ENCODE data around the gene CUBN. TPM values are rescaled to one million over a fixed set of nuclear protein-coding genes. Genes with fewer than 3 reads are reported as not detected.

The CUBN gene
- total and polyA plus RNA-seq, 2 of the 13 experiments (the other 11 are each of a cell fraction or from before 2014, with no cell fraction given), result 0.27 to 0.32 TPM

DNA sequence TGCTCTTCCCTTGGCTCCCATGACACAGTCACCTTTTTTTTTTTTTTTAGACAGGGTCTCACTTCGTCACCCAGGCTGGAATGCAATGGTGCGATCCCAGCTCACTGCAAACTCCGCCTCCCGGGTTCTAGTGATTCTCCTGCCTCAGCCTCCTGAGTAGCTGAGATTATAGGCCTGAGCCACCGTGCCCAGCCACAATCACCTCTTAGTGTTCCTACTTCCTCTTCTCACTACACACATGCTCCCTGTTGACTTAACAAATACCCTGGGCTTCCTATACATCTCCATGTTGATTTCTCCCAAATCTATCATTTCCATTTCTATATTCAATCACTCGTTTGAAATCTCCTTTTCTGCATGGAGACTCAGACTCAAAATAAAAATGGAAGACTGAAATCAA is 91.7 kb downstream of the CUBN start:
- H3K79me2 ChIP-seq (ENCODE audit: insufficient read depth, low read length), result no peaks in the 10 kb centered on the region
- 56% methylated on average over 6 of the region's 6 CpGs for WGBS (ENCODE audit: low lambda C conversion rate)
- H3K36me3 ChIP-seq (replicated peaks in 1 of 2; ENCODE audit: control insufficient read depth in 1 of 2, insufficient read depth in 2 of 2, low read length in 2 of 2), result no peaks in the 10 kb centered on the region
- no peak for ATAC-seq
- H2AFZ ChIP-seq (ENCODE audit: low read length), result no peak overlapping the region
- CTCF ChIA-PET (ENCODE audit: low intra/inter-chr PET ratio, low total read pairs), result no interaction called here
- no peak overlapping the region for H3K4me3 ChIP-seq (replicated peaks in 1 of 3; ENCODE audit: insufficient read depth in 1 of 3, low read depth in 2 of 3, low read length in 3 of 3)
- no peak for DNase-seq (ENCODE audit: low spot score)
- no peaks in the 10 kb centered on the region for H3K9me3 ChIP-seq (ENCODE audit: low read length)
- no peak overlapping the region for H3K4me2 ChIP-seq (ENCODE audit: low read depth, low read length)
- no TSS peak for BruUV-seq (replicated peaks)
- in situ Hi-C loops (cut with HindIII; ENCODE audit: extremely low pct_ligation_motif_present, low pct_unique_long_range_greater_than_20kb) (no loop called here), intact Hi-C loops (cut with micrococcal nuclease; ENCODE audit: unreplicated experiment) (no loop called here)
- POLR2A ChIA-PET, result no interaction called here
- no peaks in the 10 kb centered on the region for H4K20me1 ChIP-seq (ENCODE audit: insufficient read depth, low read length)
- no peaks in the 10 kb centered on the region for H3K27me3 ChIP-seq (ENCODE audit: control insufficient read depth in 1 of 2, insufficient read depth in 2 of 2, low read length in 2 of 2)
- no peak overlapping the region for H3K27ac ChIP-seq (ENCODE audit: extremely low read length, insufficient read depth, low read length)
- H3K4me1 ChIP-seq (ENCODE audit: insufficient read depth, low read length), result no peaks in the 10 kb centered on the region
- no peak overlapping the region for H3K9ac ChIP-seq (ENCODE audit: insufficient read depth, low read depth, low read length)
- TF ChIP-seq ZMAT3 (CRISPR knock-in tag; conservative IDR thresholded peaks at IDR 0.05) (no peak), ZNF484 (CRISPR knock-in tag; IDR thresholded peaks at IDR 0.05; ENCODE audit: borderline replicate concordance, low read depth) (no peak), ZFP36L2 (CRISPR knock-in tag; IDR thresholded peaks at IDR 0.05) (no peak), AHR (CRISPR knock-in tag; IDR thresholded peaks at IDR 0.05) (no peak), ZNF776 (CRISPR knock-in tag; IDR thresholded peaks at IDR 0.05) (no peak)
- FAIRE-seq, result no peak

DNA sequence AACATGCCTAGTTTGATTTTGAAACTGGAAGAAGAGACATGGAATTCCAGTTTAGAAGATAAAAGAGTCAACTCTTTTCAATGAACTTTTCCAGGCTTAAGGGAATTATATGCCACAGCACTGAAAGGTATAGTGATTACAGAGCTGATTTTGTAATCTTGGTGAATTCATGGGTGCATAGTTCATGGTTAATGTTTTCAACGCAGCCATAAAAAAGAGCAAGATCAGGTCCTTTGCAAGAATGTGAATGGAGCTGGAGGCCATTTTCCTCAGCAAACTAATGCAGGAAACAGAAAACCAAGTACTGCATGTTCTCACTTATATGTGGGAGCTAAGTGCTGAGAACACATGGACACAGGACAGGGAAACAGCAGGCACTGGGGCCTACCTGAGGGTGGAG is 94.2 kb downstream of the CUBN start:
- FAIRE-seq (no peak), DNase-seq (ENCODE audit: low spot score) (no peak), ATAC-seq (no peak)
- intact Hi-C loops (cut with micrococcal nuclease; ENCODE audit: unreplicated experiment), result no loop called here
- Histone ChIP-seq H3K4me2 (ENCODE audit: low read depth, low read length) (no peak overlapping the region), H3K36me3 (replicated peaks in 1 of 2; ENCODE audit: control insufficient read depth in 1 of 2, insufficient read depth in 2 of 2, low read length in 2 of 2) (no peaks in the 10 kb centered on the region), H3K27me3 (ENCODE audit: control insufficient read depth in 1 of 2, insufficient read depth in 2 of 2, low read length in 2 of 2) (no peaks in the 10 kb centered on the region), H3K9ac (ENCODE audit: insufficient read depth, low read depth, low read length) (no peak overlapping the region), H4K20me1 (ENCODE audit: insufficient read depth, low read length) (no peaks in the 10 kb centered on the region), H3K27ac (ENCODE audit: extremely low read length, insufficient read depth, low read length) (no peak overlapping the region), H3K79me2 (ENCODE audit: insufficient read depth, low read length) (no peaks in the 10 kb centered on the region), H3K9me3 (ENCODE audit: low read length) (no peaks in the 10 kb centered on the region), H3K4me3 (replicated peaks in 1 of 3; ENCODE audit: insufficient read depth in 1 of 3, low read depth in 2 of 3, low read length in 3 of 3) (no peak overlapping the region), H3K4me1 (ENCODE audit: insufficient read depth, low read length) (no peaks in the 10 kb centered on the region), H2AFZ (ENCODE audit: low read length) (no peak overlapping the region)
- ChIA-PET CTCF (ENCODE audit: low intra/inter-chr PET ratio, low total read pairs) (no interaction called here), POLR2A (no interaction called here)
- in situ Hi-C loops (cut with HindIII; ENCODE audit: extremely low pct_ligation_motif_present, low pct_unique_long_range_greater_than_20kb), result no loop called here
- WGBS (ENCODE audit: low lambda C conversion rate), result 4% methylated on average over 1 of the region's 1 CpG
- no TSS peak for BruUV-seq (replicated peaks)
- TF ChIP-seq ZNF264 (CRISPR knock-in tag; IDR thresholded peaks at IDR 0.05), result no peak
- TF ChIP-seq PCBP1 (IDR thresholded peaks at IDR 0.05; ENCODE audit: borderline replicate concordance, low read depth, low read length), result no peak
- TF ChIP-seq RFX3 (CRISPR knock-in tag; IDR thresholded peaks at IDR 0.05), result no peak
- TF ChIP-seq, protein P1, sequence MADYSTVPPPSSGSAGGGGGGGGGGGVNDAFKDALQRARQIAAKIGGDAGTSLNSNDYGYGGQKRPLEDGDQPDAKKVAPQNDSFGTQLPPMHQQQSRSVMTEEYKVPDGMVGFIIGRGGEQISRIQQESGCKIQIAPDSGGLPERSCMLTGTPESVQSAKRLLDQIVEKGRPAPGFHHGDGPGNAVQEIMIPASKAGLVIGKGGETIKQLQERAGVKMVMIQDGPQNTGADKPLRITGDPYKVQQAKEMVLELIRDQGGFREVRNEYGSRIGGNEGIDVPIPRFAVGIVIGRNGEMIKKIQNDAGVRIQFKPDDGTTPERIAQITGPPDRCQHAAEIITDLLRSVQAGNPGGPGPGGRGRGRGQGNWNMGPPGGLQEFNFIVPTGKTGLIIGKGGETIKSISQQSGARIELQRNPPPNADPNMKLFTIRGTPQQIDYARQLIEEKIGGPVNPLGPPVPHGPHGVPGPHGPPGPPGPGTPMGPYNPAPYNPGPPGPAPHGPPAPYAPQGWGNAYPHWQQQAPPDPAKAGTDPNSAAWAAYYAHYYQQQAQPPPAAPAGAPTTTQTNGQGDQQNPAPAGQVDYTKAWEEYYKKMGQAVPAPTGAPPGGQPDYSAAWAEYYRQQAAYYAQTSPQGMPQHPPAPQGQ (CRISPR knock-in tag; IDR thresholded peaks at IDR 0.05; ENCODE audit: borderline replicate concordance), result no peak
- TF ChIP-seq ZNF558 (CRISPR knock-in tag; IDR thresholded peaks at IDR 0.05; ENCODE audit: borderline replicate concordance), result no peak
- no peak for TF ChIP-seq TCF12 (IDR thresholded peaks at IDR 0.05)
- no peak for TF ChIP-seq TCF12 (CRISPR knock-in tag; IDR thresholded peaks at IDR 0.05)
- TF ChIP-seq, protein P2, sequence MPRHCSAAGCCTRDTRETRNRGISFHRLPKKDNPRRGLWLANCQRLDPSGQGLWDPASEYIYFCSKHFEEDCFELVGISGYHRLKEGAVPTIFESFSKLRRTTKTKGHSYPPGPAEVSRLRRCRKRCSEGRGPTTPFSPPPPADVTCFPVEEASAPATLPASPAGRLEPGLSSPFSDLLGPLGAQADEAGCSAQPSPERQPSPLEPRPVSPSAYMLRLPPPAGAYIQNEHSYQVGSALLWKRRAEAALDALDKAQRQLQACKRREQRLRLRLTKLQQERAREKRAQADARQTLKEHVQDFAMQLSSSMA (CRISPR knock-in tag; IDR thresholded peaks at IDR 0.05), result no peak
- TF ChIP-seq XBP1 (CRISPR knock-in tag; IDR thresholded peaks at IDR 0.05), result no peak
- no peak for TF ChIP-seq MTA3 (CRISPR knock-in tag; IDR thresholded peaks at IDR 0.05)
- no peak for TF ChIP-seq POLR2G (IDR thresholded peaks at IDR 0.05; ENCODE audit: low read depth, low read length)
- no peak for TF ChIP-seq ZNF878 (CRISPR knock-in tag; IDR thresholded peaks at IDR 0.05)
- no peak for TF ChIP-seq TMF1 (CRISPR knock-in tag; IDR thresholded peaks at IDR 0.05; ENCODE audit: low read depth)
- no peak for TF ChIP-seq ZKSCAN8 (CRISPR knock-in tag; IDR thresholded peaks at IDR 0.05; ENCODE audit: borderline replicate concordance)
